ENCODE results near the gene OR5V1. TPM values are rescaled to one million over a fixed set of nuclear protein-coding genes. Genes with fewer than 3 reads are reported as not detected.

Gene OR5V1
- total RNA-seq, 3 donors from 2014 or later (not counting 1 experiment from before 2014, with no cell fraction given) = not detected

DNA sequence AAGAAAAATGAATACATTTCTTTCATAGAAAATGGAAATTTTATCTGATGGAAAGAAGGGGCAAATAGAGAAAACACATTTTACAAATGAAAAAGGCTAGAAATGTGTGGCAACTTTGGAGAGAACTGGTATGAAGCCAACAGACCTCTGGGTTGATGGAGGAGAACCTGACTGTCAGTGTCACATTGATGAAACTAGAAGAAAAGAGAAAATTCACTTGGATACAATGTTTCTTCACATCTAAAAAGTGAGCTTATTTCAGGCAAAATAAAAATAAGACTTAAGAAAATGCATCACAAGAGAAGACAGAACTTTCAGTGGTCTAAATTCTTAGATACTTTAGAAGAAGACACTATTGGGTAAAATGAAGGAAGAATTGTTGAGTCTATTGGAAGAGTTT, 26.7 kb upstream of the OR5V1 start, which contains the start of gene OR12D2:
OR12D2 (plus strand) TSS at position 301 of the 400 bp plus-strand sequence. CDS start 1,069 bp downstream, outside the sequence.
- DNase-seq (no peak), ATAC-seq (no peak)
- no peak within 1 kb of the TSS for H3K27ac Mint-ChIP-seq
- peaks cover 2% of the 10 kb centered on the region for H3K36me3 Mint-ChIP-seq
- H3K9me3 Mint-ChIP-seq = peaks cover 0 to 1% of the 10 kb centered on the region in 2 donors
- Histone ChIP-seq H3K4me3 (ENCODE audit: low read length) (no peak within 1 kb of the TSS), H3K27me3 (ENCODE audit: control insufficient read depth, insufficient read depth, low read length) (peaks cover 2% of the 10 kb centered on the region), H3K27ac (ENCODE audit: low read length) (no peak within 1 kb of the TSS), H3K4me1 (ENCODE audit: control insufficient read depth, insufficient read depth, low read length) (no peaks in the 10 kb centered on the region), H3K36me3 (ENCODE audit: control insufficient read depth, insufficient read depth, low read length) (no peaks in the 10 kb centered on the region), H3K9me3 (ENCODE audit: control insufficient read depth, insufficient read depth, low read length) (no peaks in the 10 kb centered on the region)
- TF ChIP-seq, protein P1, sequence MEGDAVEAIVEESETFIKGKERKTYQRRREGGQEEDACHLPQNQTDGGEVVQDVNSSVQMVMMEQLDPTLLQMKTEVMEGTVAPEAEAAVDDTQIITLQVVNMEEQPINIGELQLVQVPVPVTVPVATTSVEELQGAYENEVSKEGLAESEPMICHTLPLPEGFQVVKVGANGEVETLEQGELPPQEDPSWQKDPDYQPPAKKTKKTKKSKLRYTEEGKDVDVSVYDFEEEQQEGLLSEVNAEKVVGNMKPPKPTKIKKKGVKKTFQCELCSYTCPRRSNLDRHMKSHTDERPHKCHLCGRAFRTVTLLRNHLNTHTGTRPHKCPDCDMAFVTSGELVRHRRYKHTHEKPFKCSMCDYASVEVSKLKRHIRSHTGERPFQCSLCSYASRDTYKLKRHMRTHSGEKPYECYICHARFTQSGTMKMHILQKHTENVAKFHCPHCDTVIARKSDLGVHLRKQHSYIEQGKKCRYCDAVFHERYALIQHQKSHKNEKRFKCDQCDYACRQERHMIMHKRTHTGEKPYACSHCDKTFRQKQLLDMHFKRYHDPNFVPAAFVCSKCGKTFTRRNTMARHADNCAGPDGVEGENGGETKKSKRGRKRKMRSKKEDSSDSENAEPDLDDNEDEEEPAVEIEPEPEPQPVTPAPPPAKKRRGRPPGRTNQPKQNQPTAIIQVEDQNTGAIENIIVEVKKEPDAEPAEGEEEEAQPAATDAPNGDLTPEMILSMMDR (IDR thresholded peaks at IDR 0.05) = no peak
- intact Hi-C loops (cut with micrococcal nuclease) = no loop called here
- peaks cover 9 to 47% of the 10 kb centered on the region in 2 donors for H3K27me3 Mint-ChIP-seq (ENCODE audit: low read depth in 2 of 2)
- H3K4me1 Mint-ChIP-seq = no peaks in the 10 kb centered on the region
- H3K4me3 Mint-ChIP-seq = no peak within 1 kb of the TSS

DNA sequence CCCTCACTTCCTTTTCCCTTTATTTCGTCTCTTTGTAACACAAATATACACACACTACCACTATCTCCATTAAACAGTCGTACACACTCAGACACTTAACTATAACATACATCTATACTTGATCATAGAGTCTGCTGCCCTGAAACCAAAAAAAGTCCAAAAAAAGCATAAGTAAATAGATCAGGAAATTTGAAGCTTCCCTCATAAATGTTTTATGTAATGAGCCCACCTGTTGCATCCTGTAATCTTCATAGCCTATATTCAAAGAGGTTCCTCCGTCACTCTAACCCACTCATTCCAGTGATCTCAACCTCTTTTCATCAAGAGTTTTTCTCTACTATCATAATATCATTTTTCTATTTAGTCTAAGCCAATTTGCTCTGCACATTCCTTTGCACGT, 19.9 kb upstream of the OR5V1 start:
- Histone ChIP-seq H3K36me3 (ENCODE audit: control insufficient read depth, insufficient read depth, low read length) (no peaks in the 10 kb centered on the region), H3K4me1 (ENCODE audit: control insufficient read depth, insufficient read depth, low read length) (no peaks in the 10 kb centered on the region), H3K9me3 (ENCODE audit: control insufficient read depth, insufficient read depth, low read length) (no peaks in the 10 kb centered on the region), H3K4me3 (ENCODE audit: low read length) (no peak overlapping the region), H3K27me3 (ENCODE audit: control insufficient read depth, insufficient read depth, low read length) (peaks cover 2% of the 10 kb centered on the region), H3K27ac (ENCODE audit: low read length) (no peak overlapping the region)
- no peak overlapping the region for H3K27ac Mint-ChIP-seq
- DNase-seq (no peak), ATAC-seq (no peak)
- intact Hi-C loops (cut with micrococcal nuclease) = no loop called here
- TF ChIP-seq, protein P1 (IDR thresholded peaks at IDR 0.05) = no peak
- no peaks in the 10 kb centered on the region for H3K4me1 Mint-ChIP-seq
- H3K4me3 Mint-ChIP-seq = no peak overlapping the region
- no peaks in the 10 kb centered on the region for H3K36me3 Mint-ChIP-seq
- 54% methylated on average over 3 of the region's 4 CpGs for WGBS (ENCODE audit: insufficient coverage)
- peaks cover 16 to 42% of the 10 kb centered on the region in 2 donors for H3K27me3 Mint-ChIP-seq (ENCODE audit: low read depth in 2 of 2)
- no peaks in the 10 kb centered on the region for H3K9me3 Mint-ChIP-seq

DNA sequence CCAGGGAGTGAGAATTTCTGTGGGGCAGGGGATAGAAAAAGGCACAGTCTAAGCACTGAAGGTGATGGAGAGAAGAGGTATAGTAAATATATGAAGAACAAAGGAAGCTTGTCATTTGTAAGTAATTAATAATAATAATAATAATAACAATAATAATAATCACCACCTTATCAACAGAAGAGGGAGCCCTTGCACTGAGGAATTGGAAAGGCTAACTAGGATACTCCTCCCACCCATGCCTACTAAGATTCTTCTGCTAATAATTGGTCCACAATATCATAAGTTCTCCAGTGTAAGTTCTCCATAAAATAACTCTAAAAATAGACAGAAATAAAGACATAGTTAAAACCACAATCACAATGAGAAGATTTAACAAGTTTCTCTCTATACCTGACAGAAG, 7.3 kb upstream of the OR5V1 start:
- H3K36me3 Mint-ChIP-seq = no peaks in the 10 kb centered on the region
- TF ChIP-seq, protein P1 (IDR thresholded peaks at IDR 0.05) = no peak
- no peaks in the 10 kb centered on the region for H3K4me1 ChIP-seq (ENCODE audit: control insufficient read depth, insufficient read depth, low read length)
- H3K4me1 Mint-ChIP-seq = no peaks in the 10 kb centered on the region
- peaks cover 13 to 31% of the 10 kb centered on the region in 2 donors for H3K27me3 Mint-ChIP-seq (ENCODE audit: low read depth in 2 of 2)
- H3K27ac ChIP-seq (ENCODE audit: low read length) = no peak overlapping the region
- no peak overlapping the region for H3K27ac Mint-ChIP-seq
- intact Hi-C loops (cut with micrococcal nuclease) = no loop called here
- H3K4me3 Mint-ChIP-seq = no peak overlapping the region
- ATAC-seq (no peak), DNase-seq (no peak)
- H3K9me3 Mint-ChIP-seq = no peaks in the 10 kb centered on the region
- H3K9me3 ChIP-seq (ENCODE audit: control insufficient read depth, insufficient read depth, low read length) = no peaks in the 10 kb centered on the region
- no peak overlapping the region for H3K4me3 ChIP-seq (ENCODE audit: low read length)
- H3K27me3 ChIP-seq (ENCODE audit: control insufficient read depth, insufficient read depth, low read length) = peaks cover 3% of the 10 kb centered on the region
- no peaks in the 10 kb centered on the region for H3K36me3 ChIP-seq (ENCODE audit: control insufficient read depth, insufficient read depth, low read length)

DNA sequence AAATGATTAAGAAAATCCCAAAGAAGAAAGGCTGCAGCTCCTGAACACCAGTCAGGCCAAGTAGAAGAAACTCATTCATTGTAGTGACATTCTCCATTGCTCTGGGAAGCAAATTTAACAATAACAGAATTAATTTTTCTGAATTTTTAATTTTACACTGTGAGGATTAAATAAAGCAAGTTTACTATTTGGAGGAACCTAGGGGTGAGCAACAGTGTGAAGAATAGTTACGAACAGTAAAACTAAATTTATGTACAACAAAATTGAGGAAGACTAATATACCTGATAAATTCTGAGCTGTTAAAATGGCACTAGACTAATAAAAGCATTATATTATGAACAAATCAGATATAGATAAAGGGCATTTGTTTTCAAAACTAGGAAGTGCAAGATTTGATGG, 6.5 kb upstream of the OR5V1 start, which contains the start of gene OR12D3:
OR12D3 (minus strand) TSS at position 101 of the 400 bp plus-strand sequence; CDS start at position 97, 4 bp downstream.
- peaks cover 3% of the 10 kb centered on the region for H3K27me3 ChIP-seq (ENCODE audit: control insufficient read depth, insufficient read depth, low read length)
- WGBS (ENCODE audit: insufficient coverage) = no CpG with 5 or more reads among the region's 1 CpG
- no peaks in the 10 kb centered on the region for H3K4me1 ChIP-seq (ENCODE audit: control insufficient read depth, insufficient read depth, low read length)
- H3K9me3 Mint-ChIP-seq = no peaks in the 10 kb centered on the region
- H3K27ac ChIP-seq (ENCODE audit: low read length) = no peak within 1 kb of the TSS
- DNase-seq (no peak), ATAC-seq (no peak)
- no peak within 1 kb of the TSS for H3K4me3 ChIP-seq (ENCODE audit: low read length)
- intact Hi-C loops (cut with micrococcal nuclease) = no loop called here
- H3K27ac Mint-ChIP-seq = no peak within 1 kb of the TSS
- TF ChIP-seq, protein P1 (IDR thresholded peaks at IDR 0.05) = no peak
- H3K4me1 Mint-ChIP-seq = no peaks in the 10 kb centered on the region
- no peaks in the 10 kb centered on the region for H3K36me3 ChIP-seq (ENCODE audit: control insufficient read depth, insufficient read depth, low read length)
- H3K36me3 Mint-ChIP-seq = no peaks in the 10 kb centered on the region
- H3K4me3 Mint-ChIP-seq = no peak within 1 kb of the TSS
- no peaks in the 10 kb centered on the region for H3K9me3 ChIP-seq (ENCODE audit: control insufficient read depth, insufficient read depth, low read length)
- H3K27me3 Mint-ChIP-seq (ENCODE audit: low read depth in 2 of 2) = peaks cover 12 to 34% of the 10 kb centered on the region in 2 donors
